ENCODE measurements around the gene WDR48.

WDR48 gene

DNA sequence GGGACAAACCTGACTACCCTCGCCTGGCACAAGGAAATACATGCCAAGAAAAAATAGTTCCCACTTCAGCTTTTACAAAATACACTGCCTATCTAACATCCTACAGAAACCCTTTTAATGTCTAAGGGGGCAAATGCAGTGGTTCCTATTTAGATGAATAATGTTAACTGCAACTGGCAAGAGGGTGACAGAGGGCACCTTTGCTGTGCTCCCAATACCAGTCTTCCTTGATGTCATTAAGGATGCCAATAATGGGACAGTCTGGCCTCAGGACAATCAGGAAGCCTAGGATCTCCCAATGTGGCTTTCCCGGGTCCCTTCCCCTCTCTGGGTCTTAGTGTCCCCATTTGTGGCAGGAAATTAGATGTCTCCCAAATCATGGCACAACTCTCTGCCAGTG lies 87.6 kb downstream of the WDR48 start:
- no peak overlapping the region for H3K4me3 ChIP-seq (ENCODE audit: low read depth, low read length)
- DNase-seq (ENCODE audit: low read depth, low spot score): no peak
- TF ChIP-seq, protein P1, sequence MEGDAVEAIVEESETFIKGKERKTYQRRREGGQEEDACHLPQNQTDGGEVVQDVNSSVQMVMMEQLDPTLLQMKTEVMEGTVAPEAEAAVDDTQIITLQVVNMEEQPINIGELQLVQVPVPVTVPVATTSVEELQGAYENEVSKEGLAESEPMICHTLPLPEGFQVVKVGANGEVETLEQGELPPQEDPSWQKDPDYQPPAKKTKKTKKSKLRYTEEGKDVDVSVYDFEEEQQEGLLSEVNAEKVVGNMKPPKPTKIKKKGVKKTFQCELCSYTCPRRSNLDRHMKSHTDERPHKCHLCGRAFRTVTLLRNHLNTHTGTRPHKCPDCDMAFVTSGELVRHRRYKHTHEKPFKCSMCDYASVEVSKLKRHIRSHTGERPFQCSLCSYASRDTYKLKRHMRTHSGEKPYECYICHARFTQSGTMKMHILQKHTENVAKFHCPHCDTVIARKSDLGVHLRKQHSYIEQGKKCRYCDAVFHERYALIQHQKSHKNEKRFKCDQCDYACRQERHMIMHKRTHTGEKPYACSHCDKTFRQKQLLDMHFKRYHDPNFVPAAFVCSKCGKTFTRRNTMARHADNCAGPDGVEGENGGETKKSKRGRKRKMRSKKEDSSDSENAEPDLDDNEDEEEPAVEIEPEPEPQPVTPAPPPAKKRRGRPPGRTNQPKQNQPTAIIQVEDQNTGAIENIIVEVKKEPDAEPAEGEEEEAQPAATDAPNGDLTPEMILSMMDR (IDR thresholded peaks at IDR 0.05; ENCODE audit: low read depth, low read length): no peak
- in situ Hi-C loops (cut with HindIII; ENCODE audit: low sequenced_read_pairs): no loop called here

DNA sequence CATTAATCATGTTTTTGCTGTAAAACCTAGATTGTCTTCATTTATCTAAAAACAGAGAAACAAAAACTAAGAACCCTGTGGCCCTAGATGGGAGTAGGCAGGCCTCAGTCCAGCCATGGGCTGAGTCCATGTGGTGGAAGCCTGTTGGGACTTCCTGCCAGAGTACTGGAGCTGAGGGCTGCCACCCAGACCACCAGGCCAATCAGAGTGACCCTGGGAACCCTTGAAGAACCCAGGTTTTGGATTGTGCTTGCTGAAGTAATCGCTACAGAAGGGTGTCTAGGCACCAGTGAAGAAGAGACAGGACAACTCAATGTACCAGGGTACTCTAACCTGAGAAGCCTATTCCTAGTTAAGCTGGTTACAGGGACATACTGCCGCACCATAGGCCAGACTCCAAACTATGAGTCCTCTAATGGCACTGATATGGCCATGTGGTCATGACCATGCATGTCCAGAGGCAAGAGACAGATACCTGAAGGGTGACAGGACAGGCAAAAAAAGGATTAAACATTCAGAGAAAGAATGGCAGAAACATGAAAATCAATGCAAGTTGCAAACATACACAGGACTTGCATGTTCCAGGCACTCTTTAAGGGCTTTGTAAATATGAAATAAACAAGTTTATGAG lies 88.6 kb downstream of the WDR48 start:
- in situ Hi-C loops (cut with HindIII; ENCODE audit: low sequenced_read_pairs): no loop called here
- H3K4me3 ChIP-seq (ENCODE audit: low read depth, low read length): no peak overlapping the region
- DNase-seq (ENCODE audit: low read depth, low spot score): no peak
- TF ChIP-seq, protein P1 (IDR thresholded peaks at IDR 0.05; ENCODE audit: low read depth, low read length): no peak

DNA sequence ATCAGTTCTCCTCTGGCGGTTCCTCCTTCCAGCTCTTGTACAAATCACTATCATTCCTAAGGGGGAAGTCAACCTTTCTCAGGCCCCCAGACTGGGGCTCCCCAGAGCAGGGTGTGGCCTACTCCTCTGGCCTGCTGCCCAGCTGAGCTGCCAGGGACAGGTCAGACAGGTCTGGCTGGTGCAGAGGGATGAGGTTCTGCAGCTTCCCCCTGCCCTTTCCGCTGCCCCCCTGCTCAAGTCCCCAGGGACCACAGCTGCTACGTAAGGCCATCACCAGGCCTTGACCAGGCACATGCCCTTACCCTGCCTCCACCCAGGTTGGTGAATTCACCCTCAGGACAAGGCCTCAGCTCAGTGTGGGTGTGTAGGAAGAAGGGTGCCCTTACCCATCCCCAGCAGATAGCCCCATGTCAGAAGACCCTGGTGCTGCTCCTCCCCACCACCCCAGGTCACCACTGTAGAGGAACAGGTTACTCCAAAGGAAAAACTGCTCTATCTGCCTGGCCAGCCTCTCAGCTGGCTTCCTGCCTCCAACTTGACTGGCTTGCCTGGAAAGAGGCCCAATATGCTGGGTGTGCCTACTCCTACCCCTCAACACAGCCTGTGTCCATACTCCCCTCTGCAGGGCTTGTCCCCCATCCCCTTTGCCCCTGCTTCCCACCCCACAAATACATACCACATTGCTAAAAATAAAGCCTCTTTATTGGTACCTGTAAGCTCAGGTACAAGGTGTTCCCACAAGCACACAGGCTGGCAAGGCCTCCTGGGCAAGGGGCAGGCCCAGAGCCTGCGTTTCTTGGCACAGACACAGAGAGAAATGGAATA lies 89.6 kb downstream of the WDR48 start:
- TF ChIP-seq, protein P1 (IDR thresholded peaks at IDR 0.05; ENCODE audit: low read depth, low read length): no peak
- DNase-seq (ENCODE audit: low read depth, low spot score): no peak
- no peak overlapping the region for H3K4me3 ChIP-seq (ENCODE audit: low read depth, low read length)
- in situ Hi-C loops (cut with HindIII; ENCODE audit: low sequenced_read_pairs): no loop called here

GRCh38 chr3:39142067-39142466 lies 90.3 kb downstream of the WDR48 start:
- TF ChIP-seq, protein P1 (IDR thresholded peaks at IDR 0.05; ENCODE audit: low read depth, low read length): no peak
- no peak for DNase-seq (ENCODE audit: low read depth, low spot score)
- in situ Hi-C loops (cut with HindIII; ENCODE audit: low sequenced_read_pairs): no loop called here
- H3K4me3 ChIP-seq (ENCODE audit: low read depth, low read length): no peak overlapping the region

DNA sequence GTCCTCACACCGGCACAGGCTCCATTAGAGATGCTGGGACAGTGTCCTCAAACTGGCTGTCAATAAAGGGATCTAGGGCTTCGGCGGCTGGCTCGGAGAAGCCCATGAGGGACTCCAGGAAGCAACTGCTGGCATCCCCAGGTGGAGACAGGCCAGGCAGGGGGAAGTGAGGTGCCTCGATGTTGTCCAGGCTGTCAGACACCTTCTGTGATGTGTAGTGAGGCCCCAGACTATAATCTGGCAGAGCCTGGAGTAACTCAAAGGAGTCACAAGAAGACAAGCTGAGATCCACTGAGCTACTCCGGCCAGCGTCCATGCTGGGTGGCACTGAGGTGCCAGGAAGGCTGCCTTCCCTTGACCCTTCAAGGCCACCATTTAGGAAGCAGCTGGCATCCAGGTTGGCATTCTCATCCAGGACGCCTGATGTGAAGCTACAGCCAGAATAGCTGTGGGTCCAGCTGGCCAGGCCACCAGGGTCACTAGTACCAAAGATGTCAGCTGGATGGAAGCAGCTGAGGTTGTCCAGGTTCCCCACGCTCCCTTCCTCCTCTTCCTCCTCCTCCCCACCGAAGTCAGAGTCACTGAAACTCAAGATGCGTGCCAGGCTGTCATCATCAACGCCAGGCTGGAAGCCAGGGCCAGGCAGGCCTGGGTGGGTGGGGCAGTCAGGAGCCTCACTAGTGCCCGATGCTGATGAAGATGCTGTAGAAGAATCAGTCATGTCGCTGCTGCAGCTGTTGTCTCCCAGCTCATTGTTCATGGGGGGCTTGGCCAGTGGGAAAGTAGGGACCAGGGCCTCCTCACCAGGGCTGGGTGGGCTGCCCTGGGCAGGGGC lies 91.5 kb downstream of the WDR48 start:
- no peak overlapping the region for H3K4me3 ChIP-seq (ENCODE audit: low read depth, low read length)
- TF ChIP-seq, protein P1 (IDR thresholded peaks at IDR 0.05; ENCODE audit: low read depth, low read length): no peak
- in situ Hi-C loops (cut with HindIII; ENCODE audit: low sequenced_read_pairs): no loop called here
- DNase-seq (ENCODE audit: low read depth, low spot score): no peak

DNA sequence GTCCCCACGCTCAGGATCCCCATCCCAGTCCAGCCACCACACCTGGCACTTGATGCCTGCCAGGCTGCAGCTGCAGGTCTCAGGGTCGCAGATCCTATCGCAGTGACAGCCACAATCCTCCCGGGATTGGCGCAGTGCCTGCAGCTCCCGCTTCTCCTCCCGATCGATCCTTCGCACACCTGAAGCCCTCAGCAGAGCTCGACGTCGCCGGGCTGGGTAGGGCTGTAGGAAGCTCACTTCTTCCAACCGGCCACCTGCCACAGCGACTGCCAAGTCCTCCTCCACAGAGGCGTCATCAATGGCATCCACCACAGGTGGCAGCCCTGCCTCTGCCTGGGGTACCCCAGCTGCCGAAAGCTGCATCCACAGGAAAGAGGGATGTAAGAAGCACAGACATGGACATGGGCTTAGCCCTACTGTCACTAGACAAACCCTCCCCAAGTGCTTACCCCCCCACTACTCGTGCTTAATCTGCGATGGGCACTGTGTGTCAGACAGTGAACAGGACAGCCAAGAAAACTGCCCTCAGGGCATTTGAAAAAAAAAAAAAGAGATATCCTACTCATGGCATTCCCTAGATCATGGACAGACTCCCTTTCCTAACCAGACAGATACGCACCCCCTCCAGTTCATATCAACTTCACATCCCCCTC lies 92.4 kb downstream of the WDR48 start:
- TF ChIP-seq, protein P1 (IDR thresholded peaks at IDR 0.05; ENCODE audit: low read depth, low read length): no peak
- DNase-seq (ENCODE audit: low read depth, low spot score): no peak
- in situ Hi-C loops (cut with HindIII; ENCODE audit: low sequenced_read_pairs): no loop called here
- no peak overlapping the region for H3K4me3 ChIP-seq (ENCODE audit: low read depth, low read length)
